ENCODE results near the gene CCDC40.
"Not testable (repeated sequence)": the region's sequence is repeated elsewhere in the genome, so short reads cannot be mapped to it uniquely, and the experiment has no call there.

Gene CCDC40

DNA sequence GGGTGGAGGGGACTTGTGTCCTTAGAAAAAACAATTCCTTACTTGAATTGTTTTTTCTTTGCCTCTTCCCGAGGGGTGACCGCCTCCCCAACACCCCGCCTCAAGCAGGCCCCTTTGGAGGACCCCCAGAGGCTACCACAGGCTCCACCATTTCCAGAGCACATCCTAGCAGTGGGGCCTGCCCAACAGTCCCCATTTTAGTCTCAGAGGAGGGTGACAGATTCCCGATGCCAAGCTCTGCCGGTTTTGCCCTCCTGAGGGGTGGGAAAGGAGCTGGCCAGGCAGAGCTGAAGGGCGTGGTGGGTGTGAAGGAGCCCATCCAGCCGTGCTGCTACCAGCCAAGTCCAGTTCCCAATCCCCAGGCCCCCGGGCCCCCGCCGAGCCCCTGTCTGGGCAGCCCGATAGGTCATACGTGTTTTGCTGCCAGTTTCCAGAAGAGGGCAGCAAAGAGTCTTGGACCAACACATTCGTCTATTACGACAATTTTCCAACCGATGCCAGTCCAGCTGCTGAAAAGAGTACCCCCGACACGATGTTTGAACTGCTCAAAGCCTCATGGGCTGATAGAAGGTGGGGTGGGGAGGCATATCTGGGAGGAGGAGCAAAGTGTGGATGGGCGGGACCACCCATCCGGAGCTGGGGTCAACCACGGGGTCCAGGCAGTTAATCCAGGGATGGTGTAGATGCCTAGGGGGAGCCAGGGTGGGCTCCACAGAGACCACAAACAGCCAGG is 46.1 kb downstream of the CCDC40 start:
- DNase-seq (ENCODE audit: low read depth in 2 of 2): peak in 1 of 2 donors; percentile 24

DNA sequence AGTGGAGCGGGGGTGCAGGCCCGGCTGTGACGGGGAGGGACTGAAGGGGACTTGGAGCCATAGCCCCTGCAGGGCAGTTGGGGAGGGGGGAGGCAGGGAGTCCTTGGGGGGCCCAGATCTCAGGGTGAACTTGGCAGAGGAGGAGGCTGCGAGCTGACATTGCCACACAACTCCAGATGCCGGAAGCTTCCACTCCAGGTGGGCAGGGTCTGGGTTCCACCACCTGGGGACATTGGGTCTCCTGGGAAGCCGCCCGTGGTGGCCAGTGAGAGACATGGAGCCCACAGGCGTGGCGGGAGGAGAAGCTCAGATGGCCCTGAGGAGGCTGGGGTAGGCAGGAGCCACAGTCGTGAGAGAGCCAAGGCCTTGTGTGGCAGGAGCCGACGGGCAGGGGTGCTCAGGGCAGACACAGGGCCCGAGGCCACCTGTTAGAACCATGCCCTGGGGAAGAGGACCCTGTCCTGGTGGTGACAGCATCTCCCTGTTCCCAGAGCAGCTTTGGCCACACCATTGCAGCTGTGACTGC is 46.8 kb downstream of the CCDC40 start:
- DNase-seq (ENCODE audit: low read depth in 2 of 2): no peak

DNA sequence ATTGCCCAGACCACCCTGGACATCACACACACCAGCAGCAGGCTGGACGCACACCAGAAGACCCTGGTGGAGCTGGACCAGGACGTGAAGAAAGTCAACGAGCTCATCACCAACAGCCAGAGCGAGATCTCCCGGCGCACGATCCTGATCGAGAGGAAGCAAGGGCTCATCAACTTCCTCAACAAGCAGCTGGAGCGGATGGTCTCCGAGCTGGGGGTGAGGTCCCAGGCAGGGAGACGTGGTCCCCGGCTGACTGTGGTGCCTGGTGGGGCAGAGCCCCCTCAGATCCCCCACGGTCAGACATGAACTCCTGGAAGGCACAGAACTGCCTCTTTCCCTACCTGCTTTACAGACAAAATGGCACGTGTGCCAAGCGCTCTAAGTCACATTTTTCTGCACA is 48.3 kb downstream of the CCDC40 start:
- no peak for DNase-seq (ENCODE audit: low read depth in 2 of 2)

DNA sequence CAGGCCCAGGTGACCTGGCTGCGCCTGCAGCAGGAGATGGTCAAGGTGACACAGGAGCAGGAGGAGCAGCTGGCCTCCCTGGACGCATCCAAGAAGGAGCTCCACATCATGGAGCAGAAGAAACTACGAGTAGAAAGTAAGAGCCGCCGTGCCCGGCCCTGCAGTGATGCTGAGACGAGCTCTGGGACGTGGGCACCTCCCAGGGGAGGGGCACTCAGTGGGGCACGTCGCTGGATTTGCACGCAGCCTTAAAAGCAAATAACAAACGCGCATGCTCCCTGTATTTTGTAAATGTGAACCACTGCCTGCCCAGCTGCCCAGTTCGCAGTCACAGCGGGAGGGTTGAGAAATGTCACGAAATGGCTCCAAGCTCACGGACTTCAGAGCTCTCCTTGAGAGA is 49.6 kb downstream of the CCDC40 start:
- no peak for DNase-seq (ENCODE audit: low read depth in 2 of 2)

DNA sequence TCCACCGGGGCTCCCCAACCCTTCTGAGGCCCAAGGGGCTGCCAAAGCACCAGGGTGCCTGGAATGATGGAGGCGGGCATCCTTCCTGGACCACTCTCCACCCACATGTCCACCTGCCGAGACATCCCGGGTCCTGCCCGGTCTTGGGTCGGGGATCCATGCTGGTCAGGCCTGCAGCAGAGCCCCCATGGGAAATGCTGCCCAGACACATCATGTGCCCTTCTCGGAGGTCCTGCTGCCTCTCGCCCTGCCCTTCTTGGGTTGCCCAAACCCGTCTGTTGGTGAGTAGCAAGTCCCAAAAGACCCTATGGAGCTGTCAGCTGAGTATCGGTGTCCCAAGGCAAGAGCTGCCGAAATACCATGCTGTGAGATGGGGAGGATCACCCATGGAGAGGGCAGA is 50.2 kb downstream of the CCDC40 start:
- DNase-seq (ENCODE audit: low read depth in 2 of 2): no peak

DNA sequence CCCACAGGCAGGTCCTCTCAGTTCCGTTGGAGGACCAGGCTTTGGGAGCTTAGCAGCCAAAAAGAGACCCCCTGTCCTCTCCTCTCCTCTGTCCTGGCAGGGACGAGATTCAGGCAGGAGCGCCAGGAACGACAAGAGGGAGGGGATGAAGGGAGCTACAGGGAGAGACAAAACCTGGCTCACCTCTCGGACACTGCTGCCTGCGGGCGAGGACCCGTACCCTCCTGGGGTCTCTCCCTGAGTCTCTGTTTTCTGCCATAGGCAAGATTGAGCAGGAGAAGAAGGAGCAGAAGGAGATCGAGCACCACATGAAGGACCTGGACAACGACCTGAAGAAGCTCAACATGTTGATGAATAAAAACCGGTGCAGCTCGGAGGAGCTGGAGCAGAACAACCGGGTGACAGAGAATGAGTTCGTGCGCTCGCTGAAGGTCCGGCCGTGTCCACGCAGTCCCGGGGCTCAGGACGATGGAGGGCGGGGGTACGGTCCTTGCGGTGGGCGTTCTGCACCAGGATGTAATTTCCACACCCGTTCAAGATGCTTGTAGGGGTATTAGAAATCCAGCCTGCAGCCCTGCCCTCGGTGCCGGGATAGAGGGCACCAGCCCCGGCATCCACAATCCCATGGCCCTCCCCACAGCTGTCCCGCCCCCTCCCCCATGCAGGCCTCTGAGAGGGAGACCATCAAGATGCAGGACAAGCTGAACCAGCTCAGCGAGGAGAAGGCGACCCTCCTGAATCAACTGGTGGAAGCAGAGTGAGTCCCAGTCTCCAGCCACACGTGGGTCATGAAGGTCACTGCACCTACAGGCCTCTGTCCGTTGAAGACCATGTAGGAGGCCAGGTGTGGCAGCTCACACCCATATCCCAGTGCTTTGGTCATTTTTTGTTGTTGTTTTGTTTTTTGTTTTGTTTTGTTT is 51.2 kb downstream of the CCDC40 start:
- no peak for DNase-seq (ENCODE audit: low read depth in 2 of 2)

- no peak for DNase-seq (ENCODE audit: low read depth in 2 of 2)
Observed at GRCh38 chr17:80089762-80090161, 53.3 kb downstream of the CCDC40 start.

- DNase-seq (ENCODE audit: low read depth in 2 of 2): not testable (repeated sequence)
Observed at GRCh38 chr17:80090164-80090563, 53.7 kb downstream of the CCDC40 start.

- DNase-seq (ENCODE audit: low read depth in 2 of 2): no peak
Observed at GRCh38 chr17:80091376-80091775, 54.9 kb downstream of the CCDC40 start.

GRCh38 chr17:80092959-80093358 is 56.5 kb downstream of the CCDC40 start:
- DNase-seq (ENCODE audit: low read depth in 2 of 2): no peak

GRCh38 chr17:80095038-80095843 is 58.8 kb downstream of the CCDC40 start:
- DNase-seq (ENCODE audit: low read depth in 2 of 2): no peak

DNA sequence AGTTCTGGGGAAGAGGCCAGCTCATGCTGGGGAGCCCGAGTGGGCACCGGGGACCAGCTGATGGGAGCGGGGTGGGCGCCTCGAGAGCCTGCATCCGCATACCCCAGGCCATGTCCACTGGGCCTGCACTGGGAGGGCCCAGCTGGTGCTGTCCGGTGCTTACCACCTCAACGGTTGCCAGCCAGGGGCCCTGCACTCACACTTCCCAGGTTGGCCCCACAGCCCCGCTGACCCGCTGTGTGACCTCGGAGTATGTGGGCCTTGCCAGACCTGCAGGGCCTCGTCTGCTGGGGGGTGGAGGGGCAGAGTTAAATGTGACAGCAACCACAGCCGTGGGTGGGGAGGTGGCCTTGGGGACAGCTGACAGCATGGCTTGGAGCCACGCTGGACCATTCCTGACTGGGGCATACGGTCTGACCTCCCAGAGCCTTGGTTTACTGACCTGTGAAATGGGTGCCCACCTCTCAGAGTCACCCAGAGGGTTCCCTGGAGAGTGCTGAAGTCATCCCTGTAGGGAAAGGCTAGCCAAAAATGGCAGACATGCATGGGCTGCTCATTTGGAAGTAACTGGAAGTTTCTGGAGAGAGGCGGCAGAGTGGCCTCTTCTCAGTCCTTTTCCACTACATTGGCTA is 59.5 kb downstream of the CCDC40 start:
- DNase-seq (ENCODE audit: low read depth in 2 of 2): no peak

GRCh38 chr17:80096561-80097021 is 60.1 kb downstream of the CCDC40 start:
- no peak for DNase-seq (ENCODE audit: low read depth in 2 of 2)

DNA sequence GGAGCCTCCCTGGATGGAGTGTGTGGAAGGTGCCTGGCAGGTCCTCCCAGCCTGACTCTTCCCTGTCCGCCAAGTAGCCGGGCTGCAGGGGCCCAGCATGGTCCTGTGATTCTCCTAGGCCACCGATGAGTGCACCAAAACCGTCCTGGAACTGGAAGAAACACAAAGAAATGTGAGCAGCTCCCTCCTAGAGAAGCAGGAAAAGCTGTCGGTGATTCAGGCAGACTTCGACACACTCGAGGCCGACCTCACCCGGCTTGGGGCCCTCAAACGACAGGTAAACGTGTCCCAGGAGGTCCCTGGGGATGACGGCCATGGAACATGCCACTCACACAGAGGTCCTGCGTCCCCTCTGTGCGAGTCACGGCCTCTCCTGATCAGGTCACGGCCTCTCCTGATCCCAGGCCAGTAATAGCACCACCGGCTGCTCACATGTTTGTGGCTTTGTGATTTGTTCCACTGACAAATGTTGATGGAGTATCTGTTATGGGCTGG is 60.7 kb downstream of the CCDC40 start:
- DNase-seq (ENCODE audit: low read depth in 2 of 2): no peak

GRCh38 chr17:80097844-80098691 is 61.6 kb downstream of the CCDC40 start:
- no peak for DNase-seq (ENCODE audit: low read depth in 2 of 2)

DNA sequence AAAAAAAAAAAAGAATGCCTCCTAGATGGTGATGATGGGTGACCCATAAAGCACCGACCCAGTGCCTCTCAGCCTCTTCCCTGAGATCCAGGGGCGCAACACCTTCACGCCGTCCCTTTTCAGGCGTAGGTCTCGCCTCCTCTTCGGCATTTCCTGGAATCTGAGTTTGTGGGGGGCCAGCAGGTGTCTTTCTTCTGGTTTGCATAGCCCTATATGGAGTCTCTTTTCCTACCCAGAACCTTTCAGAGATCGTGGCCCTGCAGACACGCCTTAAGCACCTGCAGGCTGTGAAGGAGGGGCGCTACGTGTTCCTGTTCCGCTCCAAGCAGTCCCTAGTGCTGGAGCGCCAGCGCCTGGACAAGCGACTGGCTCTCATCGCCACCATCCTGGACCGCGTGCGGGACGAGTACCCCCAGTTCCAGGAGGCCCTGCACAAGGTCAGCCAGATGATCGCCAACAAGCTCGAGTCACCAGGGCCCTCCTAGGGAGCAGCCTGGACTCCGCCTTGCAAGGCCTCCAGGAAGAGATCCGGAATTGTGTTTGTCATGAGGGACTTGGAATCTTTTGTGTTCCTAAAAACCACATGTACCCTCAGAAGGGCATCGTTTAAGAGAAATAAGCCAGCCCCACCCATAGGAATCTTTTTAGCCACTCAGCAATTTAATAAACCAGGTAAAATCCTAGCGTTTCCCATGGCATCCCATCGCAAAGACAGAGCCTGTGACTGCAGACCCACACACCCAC is 63.0 kb downstream of the CCDC40 start:
- DNase-seq (ENCODE audit: low read depth in 2 of 2): no peak

DNA sequence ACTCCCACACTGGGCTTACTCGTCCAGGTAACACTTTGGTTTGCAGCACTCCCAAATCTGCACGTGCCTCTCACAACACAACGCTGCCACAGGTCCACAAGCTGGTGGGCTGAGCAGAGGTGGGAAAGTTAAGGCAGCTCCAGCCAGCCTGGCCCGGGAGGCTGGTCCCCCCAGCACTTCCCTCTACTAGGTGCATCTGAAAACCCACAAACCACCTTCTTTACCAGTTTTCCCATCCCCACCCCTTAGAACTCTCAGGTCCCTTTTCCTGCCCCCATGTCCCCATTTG is 63.5 kb downstream of the CCDC40 start:
- no peak for DNase-seq (ENCODE audit: low read depth in 2 of 2)

DNA sequence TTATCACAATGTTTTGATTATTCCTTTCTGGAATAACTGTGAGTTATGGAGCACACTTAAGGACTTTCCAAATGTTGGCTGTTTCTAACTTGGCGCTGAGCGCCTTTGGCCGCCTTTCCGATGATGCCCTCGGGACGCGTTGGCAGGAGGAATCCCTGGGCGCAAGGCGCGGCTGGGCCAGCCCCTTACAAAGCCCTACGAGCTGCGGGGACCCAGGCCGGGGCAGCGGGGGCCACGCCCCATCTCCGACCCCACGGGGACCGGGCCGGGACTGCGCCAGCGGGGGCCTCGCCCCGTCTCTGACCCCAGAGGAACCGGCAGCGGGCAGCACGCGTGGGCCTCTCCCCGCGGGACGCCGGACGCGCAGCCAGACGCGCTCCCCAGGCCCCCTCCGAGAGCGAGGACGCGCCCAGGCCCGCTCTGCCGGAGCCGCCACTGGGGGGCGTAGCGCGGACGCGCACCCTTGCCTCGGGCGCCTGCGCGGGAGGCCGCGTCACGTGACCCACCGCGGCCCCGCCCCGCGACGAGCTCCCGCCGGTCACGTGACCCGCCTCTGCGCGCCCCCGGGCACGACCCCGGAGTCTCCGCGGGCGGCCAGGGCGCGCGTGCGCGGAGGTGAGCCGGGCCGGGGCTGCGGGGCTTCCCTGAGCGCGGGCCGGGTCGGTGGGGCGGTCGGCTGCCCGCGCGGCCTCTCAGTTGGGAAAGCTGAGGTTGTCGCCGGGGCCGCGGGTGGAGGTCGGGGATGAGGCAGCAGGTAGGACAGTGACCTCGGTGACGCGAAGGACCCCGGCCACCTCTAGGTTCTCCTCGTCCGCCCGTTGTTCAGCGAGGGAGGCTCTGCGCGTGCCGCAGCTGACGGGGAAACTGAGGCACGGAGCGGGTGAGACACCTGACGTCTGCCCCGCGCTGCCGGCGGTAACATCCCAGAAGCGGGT is 64.8 kb downstream of the CCDC40 start, which contains the start of gene GAA:
Gene GAA, plus strand, starts transcription at position 571 of the 935 bp plus-strand sequence. CDS start 3,006 bp downstream, outside the sequence.
- DNase-seq (ENCODE audit: low read depth in 2 of 2): peak; percentile 72 to 78

Data from activated CD8-positive, alpha-beta memory T cell treated with anti-CD3 and anti-CD28 coated beads for 4 hours (primary cell).